OCI-LY7 (cell line): ENCODE measurements around the gene FTCDNL1.

Experiments
- CTCF ChIP-seq: fragments of 200-600 bp; sonication (generic); conservative IDR thresholded peaks from 2 replicates; pipeline ENCODE4 v1.5.1; 2014; ENCODE audit warnings: mild to moderate bottlenecking, antibody characterized with exemption, low read length, moderate library complexity, mixed read lengths
- EZH2phosphoT487 ChIP-seq: fragments of 200-600 bp; sonication (generic); IDR thresholded peaks from 2 replicates; pipeline ENCODE4 v1.6.1; 2018; ENCODE audit warnings: low read depth, borderline replicate concordance, mild to moderate bottlenecking, mixed run types, antibody characterized with exemption, low read length, moderate library complexity, mixed read lengths

DNA sequence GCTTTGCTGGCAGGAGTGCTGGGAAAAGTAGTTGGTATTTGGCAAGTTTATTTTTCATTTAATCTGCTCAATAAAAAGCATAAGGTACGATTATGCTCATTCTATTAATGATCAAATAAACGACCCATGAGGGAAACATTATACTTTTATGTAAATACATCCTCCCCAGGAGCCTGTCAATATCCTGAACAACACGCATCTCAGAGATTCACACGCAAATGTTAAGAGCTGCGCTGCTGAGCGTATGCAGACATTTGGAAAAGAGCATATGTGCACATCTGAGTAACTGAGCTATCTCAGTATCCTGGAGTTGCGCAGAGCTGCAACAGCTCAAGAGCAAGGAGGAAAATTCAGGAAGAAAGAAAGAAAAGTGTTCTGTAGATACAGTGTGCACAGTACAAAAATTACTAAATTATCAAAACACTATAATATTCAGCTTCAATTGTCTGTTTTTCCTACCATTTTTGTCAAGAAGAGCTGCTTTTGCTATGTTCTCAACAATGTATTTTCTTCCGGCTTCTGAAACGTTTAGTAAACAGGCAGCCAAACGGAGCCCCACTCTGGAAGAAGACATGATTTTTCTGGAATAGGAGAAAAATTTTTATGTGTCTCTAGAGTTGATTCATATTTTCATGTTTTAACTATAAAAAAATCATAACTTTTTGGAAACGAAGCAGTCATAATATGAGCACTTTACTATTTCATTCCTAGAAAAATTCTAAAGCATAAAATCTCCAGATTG lies 2.4 kb downstream of the FTCDNL1 start:
- TF ChIP-seq CTCF, result no peak
- no peak for TF ChIP-seq EZH2phosphoT487
